WTC11 (cell line): ENCODE data around the gene ADARB2. TPM values are rescaled to one million over a fixed set of nuclear protein-coding genes. Genes with fewer than 3 reads are reported as not detected.

Source experiments
- ATAC-seq: fragments of 200-7000 bp; cut with Tn5 transposase; 2 replicates; pipeline ENCODE4 v1.10.0; 2021; ENCODE audit warnings: mild to moderate bottlenecking, moderate library complexity
- CTCF ChIA-PET: fragments of 300-600 bp; sonication (Branson Sonifier 250); formaldehyde crosslinking; loops from one replicate; lab custom pipeline; 2021; ENCODE audit warnings: antibody characterized with exemption; lab: Charles Lee
- POLR2A ChIA-PET: fragments of 350-600 bp; sonication (Branson Sonifier 250); formaldehyde crosslinking; loops from one replicate; lab custom pipeline; 2021; ENCODE audit warnings: antibody characterized with exemption; lab: Charles Lee
- DNase-seq: peaks from one replicate; pipeline ENCODE4 v3.0.0; 2021; ENCODE audit warnings: low spot score
- H3K27ac Mint-ChIP-seq: 2 replicates; pipeline ENCODE4 v1.8.0; 2021; ENCODE audit warnings: mixed read lengths
- H3K27me3 Mint-ChIP-seq: 2 replicates; pipeline ENCODE4 v1.8.0; 2021; ENCODE audit warnings: low read depth, mild to moderate bottlenecking, moderate library complexity, mixed read lengths
- H3K36me3 Mint-ChIP-seq: 2 replicates; pipeline ENCODE4 v1.8.0; 2021; ENCODE audit warnings: mixed read lengths
- H3K4me1 Mint-ChIP-seq: 2 replicates; pipeline ENCODE4 v1.8.0; 2022; ENCODE audit warnings: mixed read lengths
- H3K4me3 Mint-ChIP-seq: 2 replicates; pipeline ENCODE4 v1.8.0; 2021; ENCODE audit warnings: mild to moderate bottlenecking, moderate library complexity, mixed read lengths
- H3K9me3 Mint-ChIP-seq: 2 replicates; pipeline ENCODE4 v1.8.0; 2021; ENCODE audit warnings: mixed read lengths
- ELF4 ChIP-seq: sonication (generic); formaldehyde crosslinking; IDR thresholded peaks from 2 replicates; pipeline ENCODE4 v1.8.1; 2022; ENCODE audit warnings: low read depth, mild to moderate bottlenecking, moderate library complexity, missing genetic modification reagents
- EMX1 ChIP-seq: fragments of 250-450 bp; sonication (Bioruptor Pico); IDR thresholded peaks from 2 replicates; pipeline ENCODE4 v1.8.0; 2021; ENCODE audit warnings: mild to moderate bottlenecking
- FOXP1 ChIP-seq: sonication (generic); formaldehyde crosslinking; IDR thresholded peaks from 2 replicates; pipeline ENCODE4 v1.8.0; 2022; ENCODE audit warnings: missing genetic modification reagents, mild to moderate bottlenecking, moderate library complexity, borderline replicate concordance
- GABPB1 ChIP-seq: sonication (generic); formaldehyde crosslinking; IDR thresholded peaks from 2 replicates; pipeline ENCODE4 v1.8.1; 2023; ENCODE audit warnings: mild to moderate bottlenecking, missing genetic modification reagents
- GRHL2 ChIP-seq: fragments of 250-450 bp; sonication (Bioruptor Pico); IDR thresholded peaks from 2 replicates; pipeline ENCODE4 v1.8.0; 2022; ENCODE audit warnings: mild to moderate bottlenecking, moderate library complexity; ENCODE audit not compliant: insufficient replicate concordance, severe bottlenecking
- JAZF1 ChIP-seq: fragments of 250-450 bp; sonication (Bioruptor Pico); IDR thresholded peaks from 2 replicates; pipeline ENCODE4 v1.9.0; 2021; ENCODE audit warnings: moderate library complexity, mild to moderate bottlenecking, inconsistent platforms
- JUN ChIP-seq: sonication (generic); formaldehyde crosslinking; IDR thresholded peaks from 2 replicates; pipeline ENCODE4 v1.8.0; 2023; ENCODE audit warnings: mild to moderate bottlenecking, missing genetic modification reagents
- NR2C2 ChIP-seq: sonication (generic); formaldehyde crosslinking; IDR thresholded peaks from 2 replicates; pipeline ENCODE4 v1.8.0; 2022; ENCODE audit warnings: mild to moderate bottlenecking, missing genetic modification reagents
- SMAD3 ChIP-seq: sonication (generic); formaldehyde crosslinking; IDR thresholded peaks from 2 replicates; pipeline ENCODE4 v1.8.0; 2022; ENCODE audit warnings: missing genetic modification reagents, mild to moderate bottlenecking, borderline replicate concordance
- SP1 ChIP-seq: sonication (generic); formaldehyde crosslinking; conservative IDR thresholded peaks from 2 replicates; pipeline ENCODE4 v1.8.1; 2022; ENCODE audit warnings: missing genetic modification reagents
- TCF7 ChIP-seq: sonication (generic); formaldehyde crosslinking; IDR thresholded peaks from 2 replicates; pipeline ENCODE4 v1.8.0; 2022; ENCODE audit warnings: mild to moderate bottlenecking, low read depth, missing genetic modification reagents, moderate library complexity
- TEAD1 ChIP-seq: sonication (generic); formaldehyde crosslinking; IDR thresholded peaks from 2 replicates; pipeline ENCODE4 v1.8.0; 2022; ENCODE audit warnings: mild to moderate bottlenecking, missing genetic modification reagents
- ZNF232 ChIP-seq: sonication (generic); formaldehyde crosslinking; IDR thresholded peaks from 2 replicates; pipeline ENCODE4 v1.8.0; 2022; ENCODE audit warnings: mild to moderate bottlenecking, missing genetic modification reagents
- ZNF317 ChIP-seq: sonication (generic); formaldehyde crosslinking; IDR thresholded peaks from 2 replicates; pipeline ENCODE4 v1.8.1; 2023; ENCODE audit warnings: low read depth, mild to moderate bottlenecking, moderate library complexity, missing genetic modification reagents, borderline replicate concordance
- ZNF396 ChIP-seq: fragments of 250-450 bp; sonication (Bioruptor Pico); IDR thresholded peaks from 2 replicates; pipeline ENCODE4 v1.8.0; 2021; ENCODE audit warnings: mild to moderate bottlenecking, moderate library complexity, borderline replicate concordance
- total RNA-seq: library from RNA; stranded (reverse); gene quantifications from 3 replicates; pipeline ENCODE4 v1.2.3, GENCODE V29; 2021
- TF ChIP-seq, protein P1 (sequence below): sonication (generic); formaldehyde crosslinking; IDR thresholded peaks from 2 replicates; pipeline ENCODE4 v1.8.0; 2022; ENCODE audit warnings: mild to moderate bottlenecking, missing genetic modification reagents
- TF ChIP-seq, protein P2 (sequence below): sonication (generic); formaldehyde crosslinking; IDR thresholded peaks from 2 replicates; pipeline ENCODE4 v1.8.0; 2022; ENCODE audit warnings: mild to moderate bottlenecking, missing genetic modification reagents
- TF ChIP-seq, protein P3 (sequence below): sonication (generic); formaldehyde crosslinking; IDR thresholded peaks from 2 replicates; pipeline ENCODE4 v1.8.0; 2023; ENCODE audit warnings: missing genetic modification reagents, mild to moderate bottlenecking, borderline replicate concordance
- TF ChIP-seq, protein P4 (sequence below): fragments of 250-450 bp; sonication (Bioruptor Pico); IDR thresholded peaks from 2 replicates; pipeline ENCODE4 v1.8.0; 2021; ENCODE audit warnings: mild to moderate bottlenecking
- TF ChIP-seq, protein P5 (sequence below): sonication (generic); formaldehyde crosslinking; IDR thresholded peaks from 2 replicates; pipeline ENCODE4 v1.8.0; 2022; ENCODE audit warnings: mild to moderate bottlenecking, missing genetic modification reagents
- TF ChIP-seq, protein P6 (sequence below): sonication (generic); formaldehyde crosslinking; IDR thresholded peaks from 2 replicates; pipeline ENCODE4 v1.8.1; 2023; ENCODE audit warnings: mild to moderate bottlenecking, moderate library complexity, missing genetic modification reagents
- TF ChIP-seq, protein P7 (sequence below): sonication (generic); formaldehyde crosslinking; conservative IDR thresholded peaks from 2 replicates; pipeline ENCODE4 v1.8.1; 2023; ENCODE audit warnings: mild to moderate bottlenecking, low read depth, missing genetic modification reagents, moderate library complexity
- TF ChIP-seq, protein P8 (sequence below): sonication (generic); formaldehyde crosslinking; IDR thresholded peaks from 2 replicates; pipeline ENCODE4 v1.8.1; 2022; ENCODE audit warnings: mild to moderate bottlenecking, missing genetic modification reagents, moderate library complexity, borderline replicate concordance

ADARB2 gene
- total RNA-seq, 1 experiment from 2014 or later, result 3.7 TPM

DNA sequence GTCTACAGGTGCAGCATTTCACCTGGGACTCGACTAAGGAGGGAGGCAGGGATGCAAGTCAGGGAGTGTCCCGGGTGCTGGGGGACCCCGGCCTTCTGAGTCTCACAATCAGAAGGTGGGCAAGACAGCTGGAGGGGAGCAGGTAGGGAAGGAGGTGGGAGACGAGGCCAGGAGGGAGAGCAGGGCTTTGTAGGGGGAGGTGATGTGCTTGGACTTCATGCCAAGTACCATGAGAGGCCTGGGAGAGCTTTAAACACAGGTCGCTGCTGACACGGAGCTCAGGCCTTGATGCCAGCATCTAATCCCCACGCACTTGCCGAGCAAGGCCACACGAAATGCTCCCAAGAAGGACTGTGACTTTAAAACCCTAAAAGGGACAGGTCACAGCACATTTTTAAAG lies 244.7 kb downstream of the ADARB2 start:
- no peak for TF ChIP-seq ZNF317 (CRISPR knock-in tag)
- no peak for TF ChIP-seq GABPB1 (CRISPR knock-in tag)
- TF ChIP-seq SP1, result no peak
- TF ChIP-seq NR2C2 (CRISPR knock-in tag), result no peak
- no peak for TF ChIP-seq ELF4 (CRISPR knock-in tag)
- no peak for TF ChIP-seq JUN (CRISPR knock-in tag)
- TF ChIP-seq TCF7 (CRISPR knock-in tag), result no peak
- TF ChIP-seq EMX1 (CRISPR knock-in tag), result no peak
- TF ChIP-seq, protein P1, sequence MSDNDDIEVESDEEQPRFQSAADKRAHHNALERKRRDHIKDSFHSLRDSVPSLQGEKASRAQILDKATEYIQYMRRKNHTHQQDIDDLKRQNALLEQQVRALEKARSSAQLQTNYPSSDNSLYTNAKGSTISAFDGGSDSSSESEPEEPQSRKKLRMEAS, result no peak
- TF ChIP-seq GRHL2 (CRISPR knock-in tag), result no peak
- TF ChIP-seq TEAD1 (CRISPR knock-in tag), result no peak
- TF ChIP-seq ZNF232, result no peak
- TF ChIP-seq FOXP1, result no peak
- TF ChIP-seq, protein P2, sequence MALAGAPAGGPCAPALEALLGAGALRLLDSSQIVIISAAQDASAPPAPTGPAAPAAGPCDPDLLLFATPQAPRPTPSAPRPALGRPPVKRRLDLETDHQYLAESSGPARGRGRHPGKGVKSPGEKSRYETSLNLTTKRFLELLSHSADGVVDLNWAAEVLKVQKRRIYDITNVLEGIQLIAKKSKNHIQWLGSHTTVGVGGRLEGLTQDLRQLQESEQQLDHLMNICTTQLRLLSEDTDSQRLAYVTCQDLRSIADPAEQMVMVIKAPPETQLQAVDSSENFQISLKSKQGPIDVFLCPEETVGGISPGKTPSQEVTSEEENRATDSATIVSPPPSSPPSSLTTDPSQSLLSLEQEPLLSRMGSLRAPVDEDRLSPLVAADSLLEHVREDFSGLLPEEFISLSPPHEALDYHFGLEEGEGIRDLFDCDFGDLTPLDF (CRISPR knock-in tag), result no peak
- TF ChIP-seq ZNF396 (CRISPR knock-in tag), result no peak
- TF ChIP-seq, protein P3, sequence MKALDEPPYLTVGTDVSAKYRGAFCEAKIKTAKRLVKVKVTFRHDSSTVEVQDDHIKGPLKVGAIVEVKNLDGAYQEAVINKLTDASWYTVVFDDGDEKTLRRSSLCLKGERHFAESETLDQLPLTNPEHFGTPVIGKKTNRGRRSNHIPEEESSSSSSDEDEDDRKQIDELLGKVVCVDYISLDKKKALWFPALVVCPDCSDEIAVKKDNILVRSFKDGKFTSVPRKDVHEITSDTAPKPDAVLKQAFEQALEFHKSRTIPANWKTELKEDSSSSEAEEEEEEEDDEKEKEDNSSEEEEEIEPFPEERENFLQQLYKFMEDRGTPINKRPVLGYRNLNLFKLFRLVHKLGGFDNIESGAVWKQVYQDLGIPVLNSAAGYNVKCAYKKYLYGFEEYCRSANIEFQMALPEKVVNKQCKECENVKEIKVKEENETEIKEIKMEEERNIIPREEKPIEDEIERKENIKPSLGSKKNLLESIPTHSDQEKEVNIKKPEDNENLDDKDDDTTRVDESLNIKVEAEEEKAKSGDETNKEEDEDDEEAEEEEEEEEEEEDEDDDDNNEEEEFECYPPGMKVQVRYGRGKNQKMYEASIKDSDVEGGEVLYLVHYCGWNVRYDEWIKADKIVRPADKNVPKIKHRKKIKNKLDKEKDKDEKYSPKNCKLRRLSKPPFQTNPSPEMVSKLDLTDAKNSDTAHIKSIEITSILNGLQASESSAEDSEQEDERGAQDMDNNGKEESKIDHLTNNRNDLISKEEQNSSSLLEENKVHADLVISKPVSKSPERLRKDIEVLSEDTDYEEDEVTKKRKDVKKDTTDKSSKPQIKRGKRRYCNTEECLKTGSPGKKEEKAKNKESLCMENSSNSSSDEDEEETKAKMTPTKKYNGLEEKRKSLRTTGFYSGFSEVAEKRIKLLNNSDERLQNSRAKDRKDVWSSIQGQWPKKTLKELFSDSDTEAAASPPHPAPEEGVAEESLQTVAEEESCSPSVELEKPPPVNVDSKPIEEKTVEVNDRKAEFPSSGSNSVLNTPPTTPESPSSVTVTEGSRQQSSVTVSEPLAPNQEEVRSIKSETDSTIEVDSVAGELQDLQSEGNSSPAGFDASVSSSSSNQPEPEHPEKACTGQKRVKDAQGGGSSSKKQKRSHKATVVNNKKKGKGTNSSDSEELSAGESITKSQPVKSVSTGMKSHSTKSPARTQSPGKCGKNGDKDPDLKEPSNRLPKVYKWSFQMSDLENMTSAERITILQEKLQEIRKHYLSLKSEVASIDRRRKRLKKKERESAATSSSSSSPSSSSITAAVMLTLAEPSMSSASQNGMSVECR (CRISPR knock-in tag), result no peak
- TF ChIP-seq, protein P4, sequence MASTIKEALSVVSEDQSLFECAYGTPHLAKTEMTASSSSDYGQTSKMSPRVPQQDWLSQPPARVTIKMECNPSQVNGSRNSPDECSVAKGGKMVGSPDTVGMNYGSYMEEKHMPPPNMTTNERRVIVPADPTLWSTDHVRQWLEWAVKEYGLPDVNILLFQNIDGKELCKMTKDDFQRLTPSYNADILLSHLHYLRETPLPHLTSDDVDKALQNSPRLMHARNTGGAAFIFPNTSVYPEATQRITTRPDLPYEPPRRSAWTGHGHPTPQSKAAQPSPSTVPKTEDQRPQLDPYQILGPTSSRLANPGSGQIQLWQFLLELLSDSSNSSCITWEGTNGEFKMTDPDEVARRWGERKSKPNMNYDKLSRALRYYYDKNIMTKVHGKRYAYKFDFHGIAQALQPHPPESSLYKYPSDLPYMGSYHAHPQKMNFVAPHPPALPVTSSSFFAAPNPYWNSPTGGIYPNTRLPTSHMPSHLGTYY (CRISPR knock-in tag), result no peak
- POLR2A ChIA-PET, result no interaction called here
- Mint-ChIP-seq H3K9me3 (no peaks in the 10 kb centered on the region), H3K36me3 (no peaks in the 10 kb centered on the region), H3K27ac (no peak overlapping the region), H3K4me1 (no peaks in the 10 kb centered on the region), H3K4me3 (no peak overlapping the region), H3K27me3 (no peaks in the 10 kb centered on the region; the same call in 1 of the 2 replicates)
- DNase-seq, result no peak
- no peak for ATAC-seq
- CTCF ChIA-PET, result interaction anchor here (0.6 to 1.0 kb wide), 2 partner anchors 50 to 124 kb away, joined by 3 read pairs; no protein-coding TSS in a partner anchor

DNA sequence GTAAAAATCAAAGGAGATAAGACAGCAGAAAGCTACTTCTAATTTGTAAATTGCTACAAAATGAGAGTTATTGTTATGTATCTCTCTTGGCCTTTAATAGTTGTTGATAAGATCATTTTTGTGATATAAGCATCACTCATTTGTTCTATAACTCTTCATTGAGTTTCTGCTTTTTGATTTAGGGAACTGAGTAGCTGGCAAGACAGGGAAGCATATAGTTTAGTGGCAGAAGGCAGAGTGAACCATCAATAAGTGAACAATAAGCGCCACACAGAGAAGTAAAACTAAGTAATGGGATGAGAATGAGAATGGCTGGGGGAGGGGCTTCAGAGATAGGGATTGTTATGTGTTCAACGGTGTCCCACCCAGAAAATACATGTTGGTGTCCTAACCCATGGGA lies 245.4 kb downstream of the ADARB2 start:
- DNase-seq (no peak), ATAC-seq (no peak)
- no peak overlapping the region for H3K4me3 Mint-ChIP-seq
- no peaks in the 10 kb centered on the region for H3K9me3 Mint-ChIP-seq
- no peak overlapping the region for H3K27ac Mint-ChIP-seq
- ChIA-PET CTCF (interaction anchor here (1.0 kb wide), 1 partner anchor 49 kb away, joined by 3 read pairs; no protein-coding TSS in a partner anchor), POLR2A (no interaction called here)
- H3K4me1 Mint-ChIP-seq, result no peaks in the 10 kb centered on the region
- H3K36me3 Mint-ChIP-seq, result no peaks in the 10 kb centered on the region
- no peaks in the 10 kb centered on the region; the same call in 1 of the 2 replicates for H3K27me3 Mint-ChIP-seq
- TF ChIP-seq, protein P5, sequence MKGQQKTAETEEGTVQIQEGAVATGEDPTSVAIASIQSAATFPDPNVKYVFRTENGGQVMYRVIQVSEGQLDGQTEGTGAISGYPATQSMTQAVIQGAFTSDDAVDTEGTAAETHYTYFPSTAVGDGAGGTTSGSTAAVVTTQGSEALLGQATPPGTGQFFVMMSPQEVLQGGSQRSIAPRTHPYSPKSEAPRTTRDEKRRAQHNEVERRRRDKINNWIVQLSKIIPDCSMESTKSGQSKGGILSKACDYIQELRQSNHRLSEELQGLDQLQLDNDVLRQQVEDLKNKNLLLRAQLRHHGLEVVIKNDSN (CRISPR knock-in tag), result no peak
- TF ChIP-seq ZNF232, result no peak
- no peak for TF ChIP-seq JAZF1 (CRISPR knock-in tag)
- TF ChIP-seq, protein P6, sequence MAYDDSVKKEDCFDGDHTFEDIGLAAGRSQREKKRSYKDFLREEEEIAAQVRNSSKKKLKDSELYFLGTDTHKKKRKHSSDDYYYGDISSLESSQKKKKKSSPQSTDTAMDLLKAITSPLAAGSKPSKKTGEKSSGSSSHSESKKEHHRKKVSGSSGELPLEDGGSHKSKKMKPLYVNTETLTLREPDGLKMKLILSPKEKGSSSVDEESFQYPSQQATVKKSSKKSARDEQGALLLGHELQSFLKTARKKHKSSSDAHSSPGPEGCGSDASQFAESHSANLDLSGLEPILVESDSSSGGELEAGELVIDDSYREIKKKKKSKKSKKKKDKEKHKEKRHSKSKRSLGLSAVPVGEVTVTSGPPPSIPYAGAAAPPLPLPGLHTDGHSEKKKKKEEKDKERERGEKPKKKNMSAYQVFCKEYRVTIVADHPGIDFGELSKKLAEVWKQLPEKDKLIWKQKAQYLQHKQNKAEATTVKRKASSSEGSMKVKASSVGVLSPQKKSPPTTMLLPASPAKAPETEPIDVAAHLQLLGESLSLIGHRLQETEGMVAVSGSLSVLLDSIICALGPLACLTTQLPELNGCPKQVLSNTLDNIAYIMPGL (CRISPR knock-in tag), result no peak
- TF ChIP-seq, protein P7, sequence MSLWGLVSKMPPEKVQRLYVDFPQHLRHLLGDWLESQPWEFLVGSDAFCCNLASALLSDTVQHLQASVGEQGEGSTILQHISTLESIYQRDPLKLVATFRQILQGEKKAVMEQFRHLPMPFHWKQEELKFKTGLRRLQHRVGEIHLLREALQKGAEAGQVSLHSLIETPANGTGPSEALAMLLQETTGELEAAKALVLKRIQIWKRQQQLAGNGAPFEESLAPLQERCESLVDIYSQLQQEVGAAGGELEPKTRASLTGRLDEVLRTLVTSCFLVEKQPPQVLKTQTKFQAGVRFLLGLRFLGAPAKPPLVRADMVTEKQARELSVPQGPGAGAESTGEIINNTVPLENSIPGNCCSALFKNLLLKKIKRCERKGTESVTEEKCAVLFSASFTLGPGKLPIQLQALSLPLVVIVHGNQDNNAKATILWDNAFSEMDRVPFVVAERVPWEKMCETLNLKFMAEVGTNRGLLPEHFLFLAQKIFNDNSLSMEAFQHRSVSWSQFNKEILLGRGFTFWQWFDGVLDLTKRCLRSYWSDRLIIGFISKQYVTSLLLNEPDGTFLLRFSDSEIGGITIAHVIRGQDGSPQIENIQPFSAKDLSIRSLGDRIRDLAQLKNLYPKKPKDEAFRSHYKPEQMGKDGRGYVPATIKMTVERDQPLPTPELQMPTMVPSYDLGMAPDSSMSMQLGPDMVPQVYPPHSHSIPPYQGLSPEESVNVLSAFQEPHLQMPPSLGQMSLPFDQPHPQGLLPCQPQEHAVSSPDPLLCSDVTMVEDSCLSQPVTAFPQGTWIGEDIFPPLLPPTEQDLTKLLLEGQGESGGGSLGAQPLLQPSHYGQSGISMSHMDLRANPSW (CRISPR knock-in tag), result no peak
- TF ChIP-seq SMAD3 (CRISPR knock-in tag), result no peak
- TF ChIP-seq, protein P8, sequence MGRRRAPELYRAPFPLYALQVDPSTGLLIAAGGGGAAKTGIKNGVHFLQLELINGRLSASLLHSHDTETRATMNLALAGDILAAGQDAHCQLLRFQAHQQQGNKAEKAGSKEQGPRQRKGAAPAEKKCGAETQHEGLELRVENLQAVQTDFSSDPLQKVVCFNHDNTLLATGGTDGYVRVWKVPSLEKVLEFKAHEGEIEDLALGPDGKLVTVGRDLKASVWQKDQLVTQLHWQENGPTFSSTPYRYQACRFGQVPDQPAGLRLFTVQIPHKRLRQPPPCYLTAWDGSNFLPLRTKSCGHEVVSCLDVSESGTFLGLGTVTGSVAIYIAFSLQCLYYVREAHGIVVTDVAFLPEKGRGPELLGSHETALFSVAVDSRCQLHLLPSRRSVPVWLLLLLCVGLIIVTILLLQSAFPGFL (CRISPR knock-in tag), result no peak
